ENCODE data around the gene KCNE4.

Gene KCNE4, protein sequence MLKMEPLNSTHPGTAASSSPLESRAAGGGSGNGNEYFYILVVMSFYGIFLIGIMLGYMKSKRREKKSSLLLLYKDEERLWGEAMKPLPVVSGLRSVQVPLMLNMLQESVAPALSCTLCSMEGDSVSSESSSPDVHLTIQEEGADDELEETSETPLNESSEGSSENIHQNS

DNA sequence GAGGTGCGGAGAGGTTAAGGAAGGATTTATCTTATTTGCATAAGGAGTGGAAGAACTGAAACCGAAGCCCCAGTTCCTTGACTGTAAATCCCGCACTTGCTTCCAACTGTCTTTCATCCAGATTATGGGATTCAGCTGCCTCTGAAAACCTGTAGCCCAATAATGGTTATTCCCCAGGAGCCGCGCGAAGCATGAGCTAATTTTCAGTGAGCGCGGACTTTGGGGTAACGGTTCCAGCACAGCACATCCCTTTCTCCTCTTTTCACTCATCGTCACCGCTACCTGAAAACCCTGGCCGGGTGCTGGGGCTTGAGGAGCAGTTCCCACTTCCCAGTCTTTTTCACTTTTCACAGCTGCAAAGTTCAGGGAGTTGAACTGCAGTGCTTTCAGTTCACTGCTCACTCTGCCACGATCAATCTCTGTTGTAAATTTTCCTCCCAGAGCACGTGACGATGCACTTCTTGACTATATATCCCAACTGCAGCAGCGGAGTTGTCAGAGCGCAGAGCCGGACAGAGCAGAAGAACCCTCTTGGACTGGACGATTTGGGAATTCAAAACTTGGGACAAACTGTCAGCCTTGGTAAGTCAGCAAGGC, at the start of gene KCNE4:
Gene KCNE4 (plus strand): TSS at position 498 of the 597 bp plus-strand sequence. CDS start 641 bp downstream, outside the sequence.
- no peak for DNase-seq (ENCODE audit: low spot score)

DNA sequence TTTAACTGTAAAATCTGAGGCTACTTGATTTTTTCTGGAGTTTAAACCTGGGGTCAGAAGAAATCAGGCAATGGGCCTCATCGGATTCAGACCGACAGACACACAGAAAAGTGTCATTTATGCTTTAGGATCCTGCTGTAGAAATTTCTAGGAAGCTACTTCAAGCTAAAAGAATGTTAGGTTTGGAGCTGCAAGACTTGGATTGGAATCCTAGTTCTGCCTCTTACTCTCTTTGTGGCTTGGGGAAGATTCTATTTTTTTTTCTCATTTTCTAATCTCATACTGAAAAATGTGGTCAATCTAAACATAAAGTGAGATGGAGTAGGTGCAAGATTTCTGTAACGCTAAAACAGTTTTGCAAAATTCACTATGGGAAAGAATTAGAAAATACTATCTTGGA, 48.8 kb upstream of the KCNE4 start:
- no peak for DNase-seq (ENCODE audit: low spot score)

DNA sequence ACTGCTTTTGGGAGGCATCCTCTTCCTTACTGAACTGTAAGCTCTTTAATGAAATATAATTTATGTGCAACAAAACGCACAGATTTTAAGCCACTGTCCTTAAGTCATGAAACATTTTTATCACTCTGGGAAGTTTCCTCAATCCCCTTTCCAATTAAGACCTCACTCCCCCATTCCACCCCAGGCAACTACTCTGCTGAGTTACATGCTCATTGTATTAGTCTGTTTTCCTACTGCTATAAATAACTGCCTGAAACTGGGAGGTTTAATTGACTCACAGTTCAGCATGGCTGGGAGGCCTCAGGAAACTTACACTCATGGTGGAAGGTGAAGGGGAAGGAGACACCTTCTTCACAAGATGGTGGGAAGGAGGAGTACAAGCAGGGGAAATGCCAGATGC, 46.5 kb upstream of the KCNE4 start:
- no peak for DNase-seq (ENCODE audit: low spot score)

DNA sequence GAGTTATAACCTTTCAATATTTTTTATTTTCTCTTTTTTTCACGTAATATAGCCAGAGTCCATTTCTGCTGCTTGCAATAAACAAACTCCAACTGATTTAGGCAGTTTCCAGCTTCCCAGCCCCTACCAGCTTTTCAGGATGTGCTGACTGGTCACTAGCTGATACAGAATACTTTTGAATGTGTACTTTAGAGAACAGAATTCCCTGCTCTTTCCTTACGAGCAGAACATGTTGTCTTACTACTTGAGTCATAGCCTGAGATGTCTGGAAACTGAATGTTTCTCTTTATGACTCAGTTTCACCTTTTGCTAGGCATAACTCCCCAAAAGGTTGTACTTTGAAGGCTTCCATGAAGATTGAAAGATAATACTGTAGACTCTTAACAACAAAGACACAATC, 44.5 kb upstream of the KCNE4 start:
- no peak for DNase-seq (ENCODE audit: low spot score)

DNA sequence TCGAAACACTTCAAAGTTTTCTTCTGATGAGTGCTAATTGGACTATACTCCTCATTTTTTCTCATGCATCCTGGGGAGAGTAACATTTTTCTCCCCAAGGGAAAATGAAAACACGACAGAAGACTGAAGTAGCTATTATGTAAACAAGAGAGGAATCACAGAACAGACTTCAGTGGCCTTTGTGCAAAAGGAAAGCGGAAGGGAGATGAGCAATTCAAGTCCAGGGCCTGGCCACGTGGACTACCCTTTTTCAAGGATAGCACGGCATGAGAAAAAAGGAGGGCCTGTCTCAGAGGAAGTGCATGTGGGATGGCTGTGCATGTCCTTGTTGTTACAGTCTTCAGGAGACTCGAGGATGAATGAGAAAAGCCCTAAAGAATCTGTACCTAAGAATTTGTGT, 43.8 kb upstream of the KCNE4 start:
- DNase-seq (ENCODE audit: low spot score) = no peak

DNA sequence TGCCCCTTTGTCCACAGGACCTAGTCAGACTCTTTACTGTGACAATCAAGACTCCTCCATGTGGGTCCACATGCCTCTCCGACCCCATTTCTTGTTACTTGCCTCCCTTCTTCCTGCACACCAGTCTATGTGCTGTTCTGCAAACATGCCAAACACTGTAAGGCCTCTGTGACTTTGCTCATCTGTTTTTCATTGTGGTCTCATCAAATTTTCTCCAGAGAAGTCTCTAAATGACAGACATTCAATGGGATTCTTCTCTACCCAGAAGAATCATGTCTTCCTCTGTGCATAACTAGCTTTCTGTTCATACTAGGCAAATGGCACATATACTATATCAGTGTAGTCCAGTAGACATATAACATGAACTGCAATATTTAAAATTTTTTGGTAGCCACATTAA, 43.0 kb upstream of the KCNE4 start:
- no peak for DNase-seq (ENCODE audit: low spot score)

DNA sequence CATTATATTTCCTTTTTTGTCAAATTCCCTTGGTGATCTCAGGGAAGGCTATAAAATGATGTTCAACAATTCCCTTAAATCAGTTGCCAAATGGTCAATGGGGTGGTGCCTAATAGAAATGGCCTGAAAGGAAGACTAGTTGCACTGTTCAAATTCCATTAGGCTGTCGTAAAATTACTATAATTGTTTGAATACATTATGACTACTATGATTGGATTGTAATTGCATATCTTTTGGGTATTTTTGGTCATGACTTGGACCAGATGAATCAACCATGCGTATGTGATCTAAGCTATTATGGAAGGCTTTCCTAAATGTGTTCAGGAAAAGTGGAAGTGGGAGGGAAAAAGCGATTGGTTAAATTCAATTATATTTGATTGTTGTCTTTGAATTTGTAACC, 41.3 kb upstream of the KCNE4 start:
- DNase-seq (ENCODE audit: low spot score) = no peak

DNA sequence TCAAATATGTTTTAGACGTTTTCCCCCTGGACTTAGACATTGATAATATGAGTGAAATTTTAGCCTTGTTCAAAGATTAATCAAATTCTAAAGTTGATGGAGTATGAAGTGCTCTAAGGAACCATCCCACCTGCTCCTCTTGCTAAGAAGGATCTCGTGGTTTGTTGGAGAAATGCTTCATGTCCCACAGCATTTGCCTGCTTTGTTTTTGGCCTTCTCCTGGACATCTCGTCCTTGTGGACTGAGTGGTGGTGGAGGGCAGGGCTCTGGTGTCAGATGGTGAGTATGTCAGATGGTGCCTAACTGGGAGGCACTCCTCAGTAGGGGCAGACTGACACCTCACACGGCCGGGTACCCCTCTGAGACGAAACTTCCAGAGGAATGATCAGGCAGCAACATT, 39.7 kb upstream of the KCNE4 start:
- no peak for DNase-seq (ENCODE audit: low spot score)

DNA sequence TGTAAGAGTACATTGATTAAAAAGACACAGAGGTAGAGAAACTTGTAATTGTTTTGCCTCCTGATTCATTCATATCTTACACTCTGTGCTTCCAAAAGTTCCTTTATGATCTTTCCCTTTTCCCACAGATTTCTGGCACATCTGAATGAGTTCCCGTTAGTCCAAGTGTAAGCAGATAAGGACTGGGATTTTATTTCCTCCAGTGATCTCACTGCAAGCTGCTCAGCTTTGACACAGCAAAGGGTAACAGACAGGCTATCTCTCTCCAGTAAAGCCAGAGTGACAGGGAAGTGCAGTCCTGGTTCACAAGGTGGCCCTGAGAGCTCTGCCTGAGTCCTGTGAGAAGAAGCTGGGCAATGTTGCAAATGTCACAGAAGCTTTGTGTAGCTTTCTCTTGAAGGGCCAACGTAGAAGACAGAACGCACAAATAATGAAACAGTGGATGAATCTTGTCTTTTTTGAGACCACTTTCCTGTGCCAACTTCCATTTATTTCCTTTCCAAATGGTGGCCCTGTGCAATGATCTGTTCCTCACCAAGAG, 32.5 kb upstream of the KCNE4 start:
- no peak for DNase-seq (ENCODE audit: low spot score)

DNA sequence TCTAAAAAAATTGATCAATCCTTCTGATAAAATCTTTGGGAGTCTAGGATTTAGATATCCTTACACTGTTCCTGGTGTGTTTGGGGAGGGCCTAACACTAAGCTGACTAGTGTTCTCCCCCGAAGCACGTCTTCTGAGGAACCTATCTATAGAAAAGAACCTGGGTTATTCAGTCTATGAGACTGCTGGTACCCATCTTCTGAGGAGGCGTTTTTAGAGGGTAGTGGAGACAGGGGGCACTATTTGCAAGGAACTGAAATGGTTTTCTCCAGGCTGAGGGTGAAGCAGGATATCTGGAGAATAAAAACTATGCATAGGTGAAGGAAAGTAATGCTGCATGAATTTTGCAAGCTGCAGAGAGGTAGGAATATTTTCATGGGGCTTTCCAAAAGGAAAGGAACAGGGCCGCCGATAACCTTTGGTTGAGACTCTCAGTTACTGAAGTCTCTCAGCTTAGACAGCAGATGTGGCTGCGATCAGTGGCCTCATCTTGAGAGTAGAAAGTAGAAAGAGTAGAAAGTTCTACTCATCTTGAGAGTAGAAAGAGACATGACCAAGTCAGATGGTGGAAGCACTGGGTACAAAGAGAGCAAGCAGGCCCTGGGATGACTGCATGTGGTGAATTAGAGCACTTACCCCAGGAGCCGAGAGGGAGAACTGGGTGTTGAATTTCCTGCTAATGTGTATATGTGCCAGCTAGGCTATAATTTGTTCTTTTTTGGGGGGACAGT, 31.8 kb upstream of the KCNE4 start:
- no peak for DNase-seq (ENCODE audit: low spot score)

DNA sequence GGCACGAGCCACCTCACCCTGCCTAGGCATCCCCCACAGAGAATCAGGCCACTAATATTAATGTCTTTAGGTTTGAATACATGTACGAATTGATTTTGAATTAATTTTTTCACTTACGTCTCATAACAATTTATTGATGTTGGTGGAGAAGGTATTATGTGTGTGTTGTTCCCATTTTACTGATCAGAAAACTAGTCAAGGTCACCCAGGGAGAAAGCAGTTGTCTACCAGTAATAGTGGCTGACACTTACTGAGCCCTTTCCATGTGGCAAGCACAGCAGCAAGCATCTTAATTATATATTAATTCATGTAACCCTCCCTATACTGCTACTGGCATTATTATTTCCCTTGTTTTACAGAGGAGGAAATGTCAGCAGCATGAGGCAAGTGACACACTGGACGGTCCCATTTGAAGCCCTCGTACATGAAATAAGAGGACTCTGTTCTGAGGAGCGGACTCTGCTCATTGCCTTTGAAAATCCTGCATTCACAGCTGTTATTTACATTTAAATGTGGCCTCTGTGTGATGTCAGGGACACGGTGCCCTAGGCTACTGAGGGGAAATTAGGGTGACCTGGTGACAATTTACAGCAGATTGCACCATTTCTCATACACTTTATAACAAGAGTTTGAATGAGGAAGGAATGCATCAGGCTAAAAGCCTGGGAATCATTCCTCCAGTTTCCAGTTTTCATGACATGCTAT, 30.9 kb upstream of the KCNE4 start:
- no peak for DNase-seq (ENCODE audit: low spot score)

DNA sequence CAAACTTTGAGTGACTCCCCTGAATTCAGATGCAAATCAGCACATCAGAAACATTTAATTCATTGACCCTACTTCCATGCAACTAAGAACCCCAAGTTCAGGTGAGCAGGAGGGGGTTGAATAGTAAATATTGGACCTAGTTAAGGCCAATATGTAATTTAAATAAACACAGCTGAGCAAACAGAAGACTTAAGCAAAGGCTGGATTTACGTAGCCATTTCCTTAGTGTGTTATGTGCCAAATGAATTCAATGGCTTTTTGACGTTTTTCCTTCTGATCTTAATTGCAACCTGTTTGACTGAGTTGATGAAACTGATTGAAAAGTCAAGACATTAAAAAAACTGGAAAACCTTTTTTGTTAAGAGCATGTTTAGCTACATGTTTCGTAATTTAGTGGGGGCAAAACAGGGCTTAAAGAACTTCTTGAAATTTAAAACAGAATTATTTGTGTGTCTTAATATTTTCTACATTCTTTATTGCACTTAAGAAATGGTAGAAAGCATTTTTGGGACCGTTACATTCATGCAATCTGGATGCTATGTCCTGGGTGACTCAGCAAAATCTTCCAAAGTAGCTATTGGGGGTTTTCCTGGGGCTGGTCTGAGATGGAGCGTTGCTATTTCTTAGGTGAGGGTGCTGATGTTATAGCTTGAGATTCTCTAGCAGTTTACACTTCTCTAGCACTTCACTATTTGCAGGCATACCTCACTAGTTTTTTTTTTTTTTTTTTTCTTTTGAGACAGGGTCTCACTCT, 25.5 kb upstream of the KCNE4 start:
- no peak for DNase-seq (ENCODE audit: low spot score)

DNA sequence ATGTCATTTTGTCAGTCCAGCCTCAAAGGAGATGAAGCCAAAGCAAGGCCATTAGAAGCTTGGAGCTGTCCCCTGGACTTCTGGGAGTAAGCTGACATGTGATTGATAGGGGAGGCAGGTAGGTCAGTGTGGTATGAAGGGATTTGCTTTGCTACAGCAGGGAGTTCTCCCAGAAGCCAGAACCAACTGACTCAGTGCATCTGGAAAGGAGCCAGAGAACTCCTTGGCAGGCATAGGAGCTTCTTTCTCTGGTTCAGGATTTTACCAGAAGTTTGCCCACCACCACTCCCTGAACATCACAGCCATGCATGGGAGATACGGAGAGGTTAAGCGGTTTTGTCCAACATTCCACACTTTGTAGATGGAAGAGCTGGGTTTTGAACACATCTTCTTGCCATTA, 24.5 kb upstream of the KCNE4 start:
- no peak for DNase-seq (ENCODE audit: low spot score)

DNA sequence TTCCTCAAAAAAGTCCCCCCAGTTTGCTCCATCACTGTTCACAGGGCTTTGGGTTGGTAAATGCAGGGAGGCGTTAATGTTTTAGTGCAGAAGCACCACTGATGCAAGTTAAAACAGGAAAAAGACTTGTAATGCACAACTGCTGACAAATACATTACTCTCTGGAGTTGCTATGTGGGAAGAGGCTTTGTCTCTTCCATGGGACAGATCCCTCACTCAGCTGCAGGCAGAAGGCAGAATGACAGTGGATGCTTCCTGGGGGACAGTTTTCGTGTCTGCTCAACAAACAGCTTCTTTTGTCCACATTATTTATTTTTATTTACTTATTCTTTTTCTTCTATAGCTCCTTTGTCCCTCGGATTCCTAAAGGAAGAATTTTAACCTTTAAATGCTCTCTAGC, 22.7 kb upstream of the KCNE4 start:
- no peak for DNase-seq (ENCODE audit: low spot score)

DNA sequence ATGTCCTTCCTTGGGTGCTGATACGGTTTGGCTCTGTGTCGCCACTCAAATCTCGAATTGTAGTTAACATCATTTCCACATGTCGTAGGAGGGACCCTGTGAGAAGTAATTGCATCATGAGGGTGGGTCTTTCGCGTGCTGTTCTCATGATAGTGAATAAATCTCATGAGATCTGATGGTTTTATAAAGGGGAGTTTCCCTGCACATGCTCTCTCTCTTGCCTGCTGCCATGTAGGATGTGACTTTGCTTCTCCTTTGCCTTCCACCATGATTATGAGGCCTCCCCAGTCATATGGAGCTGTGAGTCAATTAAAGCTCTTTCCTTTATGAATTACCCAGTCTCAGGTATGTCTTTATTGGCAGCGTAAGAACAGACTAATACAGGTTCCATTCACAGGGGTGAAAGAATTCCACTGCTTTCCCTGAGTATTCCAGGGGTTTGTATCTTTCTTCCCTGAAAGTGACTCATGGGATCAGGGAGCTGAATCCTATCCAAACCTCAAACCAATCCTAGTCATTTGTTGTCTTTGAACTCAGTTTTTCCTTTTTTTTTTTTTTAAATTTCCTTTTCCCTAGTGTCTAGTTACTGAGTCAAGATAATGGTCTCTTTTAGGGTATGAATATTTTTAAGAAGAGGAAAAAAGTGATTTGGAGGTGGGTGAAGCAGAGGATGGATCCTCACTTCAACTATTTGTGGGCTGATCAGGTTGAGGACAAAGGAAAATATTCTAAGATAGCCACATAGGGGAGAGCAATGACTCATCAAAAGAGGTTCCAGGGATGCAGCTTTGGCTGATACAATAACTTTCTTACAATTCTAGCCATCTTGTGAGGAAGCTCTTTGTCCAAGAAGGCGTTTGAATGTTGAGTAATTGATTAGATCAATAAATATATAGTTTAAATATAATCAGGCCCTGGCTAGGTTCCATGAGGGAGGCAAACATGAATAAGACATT, 19.5 kb upstream of the KCNE4 start:
- no peak for DNase-seq (ENCODE audit: low spot score)

DNA sequence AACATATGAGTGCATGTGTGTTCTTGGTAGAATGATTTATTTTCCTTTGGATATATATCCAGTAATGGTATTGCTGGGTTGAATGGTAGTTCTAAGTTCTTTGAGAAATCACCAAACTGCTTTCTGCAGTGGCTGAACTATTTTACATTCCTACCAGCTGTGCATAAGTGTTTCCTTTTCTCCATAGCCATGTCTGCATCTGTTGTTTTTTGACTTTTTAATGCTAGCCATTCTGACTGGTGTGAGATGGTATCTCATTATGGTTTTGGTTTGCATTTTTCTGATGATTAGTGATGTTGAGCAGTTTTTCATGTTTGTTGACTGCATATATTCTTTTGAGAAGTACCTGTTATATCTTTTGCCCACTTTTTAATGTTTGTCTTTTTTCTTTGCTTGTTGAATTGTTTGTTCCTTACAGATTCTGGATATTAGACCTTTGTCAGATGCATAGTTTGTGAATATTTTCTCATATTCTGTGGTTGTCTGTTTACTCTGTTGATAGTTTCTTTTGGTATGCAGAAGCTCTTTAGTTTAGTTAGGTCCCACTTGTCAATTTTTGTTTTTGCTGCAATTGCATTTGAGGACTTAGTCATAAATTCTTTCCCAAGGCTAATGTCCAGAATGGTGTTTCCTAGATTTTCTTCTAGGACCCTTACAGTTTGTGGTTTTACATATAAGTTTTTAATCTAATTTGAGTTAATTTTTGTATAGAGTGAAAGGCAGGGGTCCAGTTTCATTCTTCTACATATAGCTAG, 17.6 kb upstream of the KCNE4 start:
- DNase-seq (ENCODE audit: low spot score) = no peak

DNA sequence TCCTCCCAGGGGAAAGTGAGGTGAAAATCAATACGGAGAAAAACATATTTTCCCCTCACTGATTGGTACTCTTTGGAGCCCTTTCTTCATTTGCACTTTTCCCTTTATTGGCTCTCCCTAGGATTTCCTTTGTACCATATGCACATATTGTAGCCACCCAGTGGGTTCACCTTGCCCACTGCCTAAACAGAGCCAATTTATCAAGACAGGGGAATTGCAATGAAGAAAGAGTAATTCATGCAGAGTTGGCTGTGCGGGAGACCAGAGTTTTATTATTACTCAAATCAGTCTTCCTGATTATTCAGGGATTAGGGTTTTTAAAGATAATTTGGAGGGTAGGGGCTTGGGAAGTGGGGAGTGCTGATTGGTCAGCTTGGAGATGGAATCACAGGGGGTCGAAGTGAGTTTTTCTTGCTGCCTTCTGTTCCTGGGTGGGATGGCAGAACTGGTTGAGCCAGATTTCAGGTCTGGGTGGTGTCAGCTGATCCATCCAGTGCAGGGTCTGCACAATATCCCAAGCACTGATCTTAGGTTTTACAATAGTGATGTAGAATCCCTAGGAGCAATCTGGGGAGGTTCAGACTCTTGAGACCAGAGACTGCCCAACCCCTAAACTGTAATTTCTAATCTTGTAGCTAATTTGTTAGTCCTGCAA, 15.1 kb upstream of the KCNE4 start:
- no peak for DNase-seq (ENCODE audit: low spot score)

DNA sequence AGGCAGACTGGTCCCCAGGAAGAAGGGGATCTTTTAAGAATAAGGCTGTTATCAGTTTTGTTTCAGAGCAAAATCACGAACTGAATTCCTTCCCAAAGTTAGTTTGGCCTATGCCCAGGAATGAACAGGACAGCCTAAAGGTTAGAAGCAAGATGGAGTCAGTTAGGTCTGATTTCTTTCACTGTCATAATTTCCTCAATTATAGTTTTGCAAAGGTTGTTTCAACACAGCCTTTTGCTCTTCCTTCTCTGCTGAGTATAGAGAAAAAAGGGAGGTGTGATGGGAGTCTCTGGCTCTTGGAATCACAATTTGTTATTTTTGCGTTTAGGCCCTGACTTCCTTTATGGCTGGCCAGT, 14.6 kb upstream of the KCNE4 start:
- DNase-seq (ENCODE audit: low spot score) = no peak

DNA sequence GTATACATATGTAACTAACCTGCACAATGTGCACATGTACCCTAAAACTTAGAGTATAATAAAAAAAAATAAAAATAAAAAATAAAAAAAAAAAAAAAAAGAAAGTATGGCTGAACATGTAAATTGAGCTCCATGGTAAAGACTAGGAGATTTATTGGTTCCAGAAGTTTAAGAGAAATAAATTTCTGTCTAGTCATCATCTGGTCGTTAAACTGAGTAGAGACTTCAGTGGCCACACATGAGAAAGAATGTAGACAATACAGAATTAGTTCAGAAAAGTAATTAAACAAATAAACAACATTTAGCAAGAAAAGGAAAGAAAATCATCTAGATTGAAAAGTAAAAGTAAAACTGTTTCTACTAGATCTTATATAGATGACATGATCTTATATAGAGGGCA, 12.4 kb upstream of the KCNE4 start:
- no peak for DNase-seq (ENCODE audit: low spot score)

DNA sequence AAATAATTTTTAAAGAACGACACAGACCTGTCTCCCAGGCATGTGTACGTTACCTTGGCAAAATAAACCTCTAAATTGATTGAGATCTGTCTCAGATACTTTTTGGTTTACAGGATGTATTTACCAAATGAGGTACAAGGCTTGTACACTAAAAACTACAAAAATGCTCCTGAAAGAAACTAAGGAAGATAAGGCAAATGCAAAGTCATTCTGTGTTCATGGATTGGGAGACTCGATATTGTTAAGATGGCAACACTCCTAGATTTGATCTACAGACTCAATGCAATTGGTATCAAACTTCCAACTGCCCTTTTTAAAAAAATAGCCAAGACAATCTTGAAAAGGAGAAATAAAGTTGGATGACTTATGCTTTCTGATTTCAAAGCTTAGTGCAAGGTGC, 11.5 kb upstream of the KCNE4 start:
- no peak for DNase-seq (ENCODE audit: low spot score)
